WI38 (cell line): ENCODE data around the gene APOBEC2.

ENCODE experiments used
- H3K4me3 ChIP-seq: 2 replicates; pipeline ENCODE4 v1.5.1; 2011; ENCODE audit warnings: low read depth, mild to moderate bottlenecking, control low read depth, low read length
- CTCF ChIP-seq: IDR thresholded peaks from 2 replicates; pipeline ENCODE4 v1.5.1; 2012; ENCODE audit warnings: low read depth, mild to moderate bottlenecking, control low read depth, low read length

The APOBEC2 gene

GRCh38 chr6:41039060-41039998, 13.7 kb upstream of the APOBEC2 start, which contains the start of gene UNC5CL:
TSS of gene UNC5CL (minus strand) at chr6:41039221. CDS start at chr6:41035074, 4,147 bp downstream.
- TF ChIP-seq CTCF = peak; percentile 54; the same call in 1 of the 2 replicates
- no peak within 1 kb of the TSS for H3K4me3 ChIP-seq

- no peak overlapping the region for H3K4me3 ChIP-seq
Observed at GRCh38 chr6:41040101-41040939, 12.7 kb upstream of the APOBEC2 start.

GRCh38 chr6:41040940-41041536, 12.0 kb upstream of the APOBEC2 start:
- no peak overlapping the region for H3K4me3 ChIP-seq
- TF ChIP-seq CTCF = no peak

More at GRCh38 chr6:41040101-41040939, 12.7 kb upstream of the APOBEC2 start:
- TF ChIP-seq CTCF = no peak

GRCh38 chr6:41042226-41043055, 10.6 kb upstream of the APOBEC2 start, which contains the start of gene TSPO2:
TSS of gene TSPO2 (plus strand) at chr6:41042467. CDS start at chr6:41042986, 519 bp downstream.
- no peak for TF ChIP-seq CTCF

GRCh38 chr6:41043151-41043550, 9.9 kb upstream of the APOBEC2 start:
- H3K4me3 ChIP-seq = no peak overlapping the region
- TF ChIP-seq CTCF = no peak

More at GRCh38 chr6:41042226-41043055, 10.6 kb upstream of the APOBEC2 start, which contains the start of gene TSPO2:
- H3K4me3 ChIP-seq = no peak within 1 kb of the TSS

- H3K4me3 ChIP-seq = no peak overlapping the region
- no peak for TF ChIP-seq CTCF
Observed at GRCh38 chr6:41045664-41046063, 7.3 kb upstream of the APOBEC2 start.
